ENCODE measurements around the gene OTUD5.

DNA sequence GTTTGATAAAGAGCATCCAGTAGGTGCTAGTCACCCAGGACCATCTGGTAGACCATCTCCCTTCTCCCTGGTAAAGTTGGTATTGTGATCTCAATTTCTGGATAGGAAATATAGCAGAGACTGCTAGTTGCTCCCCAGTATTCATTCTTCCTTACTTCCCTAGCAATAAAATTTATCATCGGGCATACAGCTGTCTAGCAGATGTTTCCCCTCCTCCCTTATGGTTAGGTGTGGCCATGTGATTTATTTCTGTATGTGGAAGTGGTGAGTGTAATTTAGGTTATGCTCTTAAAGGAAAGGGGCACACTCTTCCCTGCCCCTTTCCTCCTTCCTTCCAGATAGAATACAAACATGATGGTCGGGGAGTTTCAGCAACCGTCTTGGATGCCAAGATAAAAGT, 26.5 kb upstream of the OTUD5 start:
- TF ChIP-seq, protein P1, sequence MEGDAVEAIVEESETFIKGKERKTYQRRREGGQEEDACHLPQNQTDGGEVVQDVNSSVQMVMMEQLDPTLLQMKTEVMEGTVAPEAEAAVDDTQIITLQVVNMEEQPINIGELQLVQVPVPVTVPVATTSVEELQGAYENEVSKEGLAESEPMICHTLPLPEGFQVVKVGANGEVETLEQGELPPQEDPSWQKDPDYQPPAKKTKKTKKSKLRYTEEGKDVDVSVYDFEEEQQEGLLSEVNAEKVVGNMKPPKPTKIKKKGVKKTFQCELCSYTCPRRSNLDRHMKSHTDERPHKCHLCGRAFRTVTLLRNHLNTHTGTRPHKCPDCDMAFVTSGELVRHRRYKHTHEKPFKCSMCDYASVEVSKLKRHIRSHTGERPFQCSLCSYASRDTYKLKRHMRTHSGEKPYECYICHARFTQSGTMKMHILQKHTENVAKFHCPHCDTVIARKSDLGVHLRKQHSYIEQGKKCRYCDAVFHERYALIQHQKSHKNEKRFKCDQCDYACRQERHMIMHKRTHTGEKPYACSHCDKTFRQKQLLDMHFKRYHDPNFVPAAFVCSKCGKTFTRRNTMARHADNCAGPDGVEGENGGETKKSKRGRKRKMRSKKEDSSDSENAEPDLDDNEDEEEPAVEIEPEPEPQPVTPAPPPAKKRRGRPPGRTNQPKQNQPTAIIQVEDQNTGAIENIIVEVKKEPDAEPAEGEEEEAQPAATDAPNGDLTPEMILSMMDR (IDR thresholded peaks at IDR 0.05), result no peak
- no peak for TF ChIP-seq POLR2AphosphoS5 (IDR thresholded peaks at IDR 0.05; ENCODE audit: insufficient read depth in 1 of 2, low read depth in 1 of 2)
